ENCODE data around the gene FBXW10.
"Not testable (repeated sequence)": the region's sequence is repeated elsewhere in the genome, so short reads cannot be mapped to it uniquely, and the experiment has no call there.

DNA sequence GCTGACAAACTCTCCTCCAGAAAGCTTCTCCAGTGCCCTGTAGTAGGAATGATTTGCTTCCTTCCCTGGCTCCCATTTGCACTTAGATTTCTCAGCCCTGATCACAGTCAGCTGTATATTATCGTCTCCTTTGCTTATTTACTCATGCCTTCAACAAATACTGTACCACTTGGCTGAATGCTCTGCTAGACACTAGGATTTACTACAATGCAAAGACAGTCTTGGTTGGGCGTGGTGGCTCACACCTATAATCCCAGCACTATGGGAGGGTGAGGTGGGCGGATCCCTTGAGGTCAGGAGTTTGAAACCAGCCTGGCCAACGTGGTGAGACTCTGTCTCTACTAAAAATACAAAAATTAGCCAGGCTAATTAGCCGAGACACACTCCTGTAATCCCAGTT is 43.0 kb downstream of the FBXW10 start:
- TF ChIP-seq POLR2AphosphoS5 (IDR thresholded peaks at IDR 0.05; ENCODE audit: borderline replicate concordance, low read depth, low read length); EZH2 (IDR thresholded peaks at IDR 0.05): not testable (repeated sequence)

All from SK-N-MC (cell line).